HG02852 (cell line): Measurements from ENCODE around the gene RCSD1.

ENCODE experiments used
- ATAC-seq: cut with Tn5 transposase; IDR thresholded peaks from one replicate; pipeline ENCODE4 v1.9.1; 2021; ENCODE audit warnings: mild to moderate bottlenecking, moderate library complexity; ENCODE audit not compliant: unreplicated experiment

RCSD1 gene

GRCh38 chr1:167640051-167640450 lies 10.0 kb downstream of the RCSD1 start:
- ATAC-seq = no peak

- ATAC-seq = no peak
Measured at GRCh38 chr1:167641786-167642500, 11.9 kb downstream of the RCSD1 start.

GRCh38 chr1:167642501-167642826 lies 12.4 kb downstream of the RCSD1 start:
- no peak for ATAC-seq

GRCh38 chr1:167643441-167643840 lies 13.4 kb downstream of the RCSD1 start:
- ATAC-seq = no peak

GRCh38 chr1:167644551-167644950 lies 14.5 kb downstream of the RCSD1 start:
- no peak for ATAC-seq

GRCh38 chr1:167645140-167645541 lies 15.1 kb downstream of the RCSD1 start:
- ATAC-seq = no peak

GRCh38 chr1:167645625-167646414 lies 15.8 kb downstream of the RCSD1 start:
- no peak for ATAC-seq

- ATAC-seq = no peak
Measured at GRCh38 chr1:167648252-167648849, 18.3 kb downstream of the RCSD1 start.

GRCh38 chr1:167648978-167649744 lies 19.1 kb downstream of the RCSD1 start:
- ATAC-seq = no peak

- ATAC-seq = peak; percentile 80
Measured at GRCh38 chr1:167650269-167651160, 20.5 kb downstream of the RCSD1 start.

GRCh38 chr1:167651161-167651693 lies 21.2 kb downstream of the RCSD1 start:
- no peak for ATAC-seq

- ATAC-seq = no peak
Measured at GRCh38 chr1:167654975-167655575, 25.0 kb downstream of the RCSD1 start.

GRCh38 chr1:167656657-167657056 lies 26.6 kb downstream of the RCSD1 start:
- no peak for ATAC-seq

- ATAC-seq = no peak
Measured at GRCh38 chr1:167658574-167659328, 28.7 kb downstream of the RCSD1 start.

GRCh38 chr1:167659450-167659849 lies 29.4 kb downstream of the RCSD1 start:
- no peak for ATAC-seq

GRCh38 chr1:167659881-167660280 lies 29.8 kb downstream of the RCSD1 start:
- no peak for ATAC-seq

GRCh38 chr1:167661527-167662426 lies 31.7 kb downstream of the RCSD1 start:
- ATAC-seq = no peak
